WTC11 (cell line): Measurements from ENCODE around the gene TEKT5. TPM values are rescaled to one million over a fixed set of nuclear protein-coding genes. Genes with fewer than 3 reads are reported as not detected.
A peak's percentile ranks its signal among the peaks of the same experiment; 100 is the strongest.

Experiments
- AFF4 ChIP-seq: sonication (generic); formaldehyde crosslinking; IDR thresholded peaks from 2 replicates; pipeline ENCODE4 v1.8.1; 2023; ENCODE audit warnings: mild to moderate bottlenecking, missing genetic modification reagents, borderline replicate concordance
- AR ChIP-seq: fragments of 250-450 bp; sonication (Bioruptor Pico); IDR thresholded peaks from 2 replicates; pipeline ENCODE4 v1.9.0; 2021; ENCODE audit warnings: mild to moderate bottlenecking
- ATF3 ChIP-seq: sonication (generic); formaldehyde crosslinking; conservative IDR thresholded peaks from 2 replicates; pipeline ENCODE4 v1.8.1; 2022; ENCODE audit warnings: mild to moderate bottlenecking, missing genetic modification reagents
- CREM ChIP-seq: sonication (generic); formaldehyde crosslinking; IDR thresholded peaks from 2 replicates; pipeline ENCODE4 v1.8.1; 2022; ENCODE audit warnings: mild to moderate bottlenecking, missing genetic modification reagents, moderate library complexity
- E2F5 ChIP-seq: sonication (generic); formaldehyde crosslinking; IDR thresholded peaks from 2 replicates; pipeline ENCODE4 v1.8.1; 2022; ENCODE audit warnings: mild to moderate bottlenecking, moderate library complexity, missing genetic modification reagents
- ESRRA ChIP-seq: sonication (generic); formaldehyde crosslinking; IDR thresholded peaks from 2 replicates; pipeline ENCODE4 v1.8.1; 2022; ENCODE audit warnings: mild to moderate bottlenecking, missing genetic modification reagents, borderline replicate concordance
- ETV6 ChIP-seq: sonication (generic); formaldehyde crosslinking; IDR thresholded peaks from 2 replicates; pipeline ENCODE4 v1.8.1; 2022; ENCODE audit warnings: mild to moderate bottlenecking, missing genetic modification reagents
- FOXP4 ChIP-seq: sonication (generic); formaldehyde crosslinking; IDR thresholded peaks from 2 replicates; pipeline ENCODE4 v1.8.0; 2022; ENCODE audit warnings: mild to moderate bottlenecking, missing genetic modification reagents
- GABPB1 ChIP-seq: sonication (generic); formaldehyde crosslinking; IDR thresholded peaks from 2 replicates; pipeline ENCODE4 v1.8.1; 2023; ENCODE audit warnings: mild to moderate bottlenecking, missing genetic modification reagents
- GRHL2 ChIP-seq: fragments of 250-450 bp; sonication (Bioruptor Pico); IDR thresholded peaks from 2 replicates; pipeline ENCODE4 v1.8.0; 2022; ENCODE audit warnings: mild to moderate bottlenecking, moderate library complexity; ENCODE audit not compliant: insufficient replicate concordance, severe bottlenecking
- HMGXB4 ChIP-seq: sonication (generic); formaldehyde crosslinking; IDR thresholded peaks from 2 replicates; pipeline ENCODE4 v1.8.1; 2023; ENCODE audit warnings: mild to moderate bottlenecking, moderate library complexity, missing genetic modification reagents
- NFYB ChIP-seq: sonication (generic); formaldehyde crosslinking; conservative IDR thresholded peaks from 2 replicates; pipeline ENCODE4 v1.8.0; 2022; ENCODE audit warnings: low read depth, missing genetic modification reagents
- NR1H2 ChIP-seq: sonication (generic); formaldehyde crosslinking; IDR thresholded peaks from 2 replicates; pipeline ENCODE4 v1.9.0; 2021; ENCODE audit warnings: mild to moderate bottlenecking, moderate library complexity, missing genetic modification reagents
- PRDM15 ChIP-seq: sonication (generic); formaldehyde crosslinking; IDR thresholded peaks from 2 replicates; pipeline ENCODE4 v1.8.0; 2022; ENCODE audit warnings: missing genetic modification reagents
- RORB ChIP-seq: fragments of 250-450 bp; sonication (Bioruptor Pico); IDR thresholded peaks from 2 replicates; pipeline ENCODE4 v1.9.0; 2021; ENCODE audit warnings: mild to moderate bottlenecking
- SP1 ChIP-seq: sonication (generic); formaldehyde crosslinking; conservative IDR thresholded peaks from 2 replicates; pipeline ENCODE4 v1.8.1; 2022; ENCODE audit warnings: missing genetic modification reagents
- ZNF138 ChIP-seq: sonication (generic); formaldehyde crosslinking; conservative IDR thresholded peaks from 2 replicates; pipeline ENCODE4 v1.8.1; 2022; ENCODE audit warnings: mild to moderate bottlenecking, moderate library complexity, missing genetic modification reagents
- ZNF232 ChIP-seq: sonication (generic); formaldehyde crosslinking; IDR thresholded peaks from 2 replicates; pipeline ENCODE4 v1.8.0; 2022; ENCODE audit warnings: mild to moderate bottlenecking, missing genetic modification reagents
- ZNF317 ChIP-seq: sonication (generic); formaldehyde crosslinking; IDR thresholded peaks from 2 replicates; pipeline ENCODE4 v1.8.1; 2023; ENCODE audit warnings: low read depth, mild to moderate bottlenecking, moderate library complexity, missing genetic modification reagents, borderline replicate concordance
- total RNA-seq: library from RNA; stranded (reverse); gene quantifications from 3 replicates; pipeline ENCODE4 v1.2.3, GENCODE V29; 2021
- TF ChIP-seq, protein P1 (sequence below): sonication (generic); formaldehyde crosslinking; IDR thresholded peaks from 2 replicates; pipeline ENCODE4 v1.8.1; 2022; ENCODE audit warnings: mild to moderate bottlenecking, missing genetic modification reagents, moderate library complexity, borderline replicate concordance

Gene TEKT5
- total RNA-seq, 1 experiment from 2014 or later, result 1.1 TPM

GRCh38 chr16:10579965-10580882, 114.5 kb downstream of the TEKT5 start, which contains the start of gene EMP2 (continued):
- TF ChIP-seq E2F5 (peak; percentile 65; the same call in 1 of the 2 replicates), ESRRA (no peak), HMGXB4 (CRISPR knock-in tag) (peak; percentile 97), NFYB (CRISPR knock-in tag) (no peak; the same call in 1 of the 2 replicates), PRDM15 (CRISPR knock-in tag) (peak; percentile 85), GRHL2 (CRISPR knock-in tag) (no peak), SP1 (CRISPR knock-in tag) (0 out of 2 replicates have a peak, but pooled peaks have one; percentile 28), FOXP4 (CRISPR knock-in tag) (no peak; the same call in 1 of the 2 replicates), RORB (CRISPR knock-in tag) (no peak), GABPB1 (peak; percentile 57), AFF4 (CRISPR knock-in tag) (no peak), CREM (CRISPR knock-in tag) (peak; percentile 61; the same call in 1 of the 2 replicates), NR1H2 (CRISPR knock-in tag) (no peak), ZNF138 (CRISPR knock-in tag) (no peak), ZNF232 (CRISPR knock-in tag) (no peak), ATF3 (CRISPR knock-in tag) (no peak), ETV6 (CRISPR knock-in tag) (no peak; the same call in 1 of the 2 replicates), AR (CRISPR knock-in tag) (no peak), ZNF317 (CRISPR knock-in tag) (no peak)
- TF ChIP-seq, protein P1, sequence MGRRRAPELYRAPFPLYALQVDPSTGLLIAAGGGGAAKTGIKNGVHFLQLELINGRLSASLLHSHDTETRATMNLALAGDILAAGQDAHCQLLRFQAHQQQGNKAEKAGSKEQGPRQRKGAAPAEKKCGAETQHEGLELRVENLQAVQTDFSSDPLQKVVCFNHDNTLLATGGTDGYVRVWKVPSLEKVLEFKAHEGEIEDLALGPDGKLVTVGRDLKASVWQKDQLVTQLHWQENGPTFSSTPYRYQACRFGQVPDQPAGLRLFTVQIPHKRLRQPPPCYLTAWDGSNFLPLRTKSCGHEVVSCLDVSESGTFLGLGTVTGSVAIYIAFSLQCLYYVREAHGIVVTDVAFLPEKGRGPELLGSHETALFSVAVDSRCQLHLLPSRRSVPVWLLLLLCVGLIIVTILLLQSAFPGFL (CRISPR knock-in tag), result peak; percentile 33; the same call in 1 of the 2 replicates
